ENCODE data around the gene MRPL28.
"Not testable (repeated sequence)": the region's sequence is repeated elsewhere in the genome, so short reads cannot be mapped to it uniquely, and the experiment has no call there.

DNA sequence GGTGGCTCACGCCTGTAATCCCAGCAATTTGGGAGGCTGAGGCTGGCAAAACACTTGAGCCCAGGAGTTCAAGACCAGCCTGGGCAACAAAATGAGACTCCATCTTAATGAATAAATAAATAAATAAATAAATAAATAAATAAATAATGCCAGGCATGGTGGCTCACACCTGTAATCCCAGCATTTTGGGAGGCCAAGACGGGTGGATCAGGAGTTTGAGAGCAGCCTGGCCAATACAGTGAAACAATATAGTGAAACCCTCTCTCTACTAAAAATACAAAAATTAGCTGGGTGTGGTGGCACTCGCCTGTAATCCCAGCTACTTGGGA is 44.8 kb upstream of the MRPL28 start:
- TF ChIP-seq, protein P1, sequence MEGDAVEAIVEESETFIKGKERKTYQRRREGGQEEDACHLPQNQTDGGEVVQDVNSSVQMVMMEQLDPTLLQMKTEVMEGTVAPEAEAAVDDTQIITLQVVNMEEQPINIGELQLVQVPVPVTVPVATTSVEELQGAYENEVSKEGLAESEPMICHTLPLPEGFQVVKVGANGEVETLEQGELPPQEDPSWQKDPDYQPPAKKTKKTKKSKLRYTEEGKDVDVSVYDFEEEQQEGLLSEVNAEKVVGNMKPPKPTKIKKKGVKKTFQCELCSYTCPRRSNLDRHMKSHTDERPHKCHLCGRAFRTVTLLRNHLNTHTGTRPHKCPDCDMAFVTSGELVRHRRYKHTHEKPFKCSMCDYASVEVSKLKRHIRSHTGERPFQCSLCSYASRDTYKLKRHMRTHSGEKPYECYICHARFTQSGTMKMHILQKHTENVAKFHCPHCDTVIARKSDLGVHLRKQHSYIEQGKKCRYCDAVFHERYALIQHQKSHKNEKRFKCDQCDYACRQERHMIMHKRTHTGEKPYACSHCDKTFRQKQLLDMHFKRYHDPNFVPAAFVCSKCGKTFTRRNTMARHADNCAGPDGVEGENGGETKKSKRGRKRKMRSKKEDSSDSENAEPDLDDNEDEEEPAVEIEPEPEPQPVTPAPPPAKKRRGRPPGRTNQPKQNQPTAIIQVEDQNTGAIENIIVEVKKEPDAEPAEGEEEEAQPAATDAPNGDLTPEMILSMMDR (IDR thresholded peaks at IDR 0.05; ENCODE audit: low read depth, low read length, poor library complexity, severe bottlenecking), result not testable (repeated sequence)
- not testable (repeated sequence) for TF ChIP-seq EZH2phosphoT487 (IDR thresholded peaks at IDR 0.05; ENCODE audit: borderline replicate concordance, low read length)

Measured in DOHH2 (cell line).